ENCODE measurements around the gene NAA20.

NAA20 gene

GRCh38 chr20:20017001-20017843 lies at the start of gene NAA20:
Gene NAA20 (plus strand): TSS chr20:20017362. CDS start chr20:20017397, 35 bp downstream.
- DNase-seq (ENCODE audit: low read depth in 1 of 2, low spot score in 1 of 2): peak; percentile 79 to 86

GRCh38 chr20:19967445-19967844 lies 49.7 kb upstream of the NAA20 start:
- DNase-seq (ENCODE audit: low read depth in 1 of 2, low spot score in 1 of 2): no peak

- no peak for DNase-seq (ENCODE audit: low read depth in 1 of 2, low spot score in 1 of 2)
Measured at GRCh38 chr20:19968028-19968427, 49.1 kb upstream of the NAA20 start.

- DNase-seq (ENCODE audit: low read depth in 1 of 2, low spot score in 1 of 2): no peak
Measured at GRCh38 chr20:19968466-19969073, 48.6 kb upstream of the NAA20 start.

- no peak for DNase-seq (ENCODE audit: low read depth in 1 of 2, low spot score in 1 of 2)
Measured at GRCh38 chr20:19969106-19969505, 48.1 kb upstream of the NAA20 start.

GRCh38 chr20:19969507-19970255 lies 47.5 kb upstream of the NAA20 start:
- DNase-seq (ENCODE audit: low read depth in 1 of 2, low spot score in 1 of 2): no peak

GRCh38 chr20:19970256-19970765 lies 46.9 kb upstream of the NAA20 start:
- DNase-seq (ENCODE audit: low read depth in 1 of 2, low spot score in 1 of 2): no peak

GRCh38 chr20:19971116-19971515 lies 46.0 kb upstream of the NAA20 start:
- DNase-seq (ENCODE audit: low read depth in 1 of 2, low spot score in 1 of 2): no peak

GRCh38 chr20:19973961-19974629 lies 43.1 kb upstream of the NAA20 start:
- no peak for DNase-seq (ENCODE audit: low read depth in 1 of 2, low spot score in 1 of 2)

- no peak for DNase-seq (ENCODE audit: low read depth in 1 of 2, low spot score in 1 of 2)
Measured at GRCh38 chr20:19974630-19975435, 42.3 kb upstream of the NAA20 start.

GRCh38 chr20:19975436-19975799 lies 41.7 kb upstream of the NAA20 start:
- DNase-seq (ENCODE audit: low read depth in 1 of 2, low spot score in 1 of 2): no peak

- DNase-seq (ENCODE audit: low read depth in 1 of 2, low spot score in 1 of 2): no peak
Measured at GRCh38 chr20:19975901-19976300, 41.3 kb upstream of the NAA20 start.

GRCh38 chr20:19976595-19977372 lies 40.4 kb upstream of the NAA20 start:
- no peak for DNase-seq (ENCODE audit: low read depth in 1 of 2, low spot score in 1 of 2)

GRCh38 chr20:19977373-19977770 lies 39.8 kb upstream of the NAA20 start:
- DNase-seq (ENCODE audit: low read depth in 1 of 2, low spot score in 1 of 2): no peak

- no peak for DNase-seq (ENCODE audit: low read depth in 1 of 2, low spot score in 1 of 2)
Measured at GRCh38 chr20:19978511-19979210, 38.5 kb upstream of the NAA20 start.

GRCh38 chr20:19981031-19981451 lies 36.1 kb upstream of the NAA20 start:
- no peak for DNase-seq (ENCODE audit: low read depth in 1 of 2, low spot score in 1 of 2)

- DNase-seq (ENCODE audit: low read depth in 1 of 2, low spot score in 1 of 2): no peak
Measured at GRCh38 chr20:19986419-19986818, 30.7 kb upstream of the NAA20 start.

GRCh38 chr20:19987046-19987445 lies 30.1 kb upstream of the NAA20 start:
- no peak for DNase-seq (ENCODE audit: low read depth in 1 of 2, low spot score in 1 of 2)

- no peak for DNase-seq (ENCODE audit: low read depth in 1 of 2, low spot score in 1 of 2)
Measured at GRCh38 chr20:19990850-19991249, 26.3 kb upstream of the NAA20 start.

Measured in activated CD4-positive, alpha-beta T cell treated with anti-CD3 and anti-CD28 coated beads, Interleukin-2, amount 50 U/mL, for 24 hours (primary cell).